Duodenal mucosa (tissue), 2 donors: ENCODE results near the gene DTNB.
"Not testable (repeated sequence)": the region's sequence is repeated elsewhere in the genome, so short reads cannot be mapped to it uniquely, and the experiment has no call there.

ENCODE experiments used
- H3K27ac ChIP-seq: one replicate; pipeline ENCODE4 v1.7.0; 2013; ENCODE audit warnings: low read depth, low read length
- H3K27me3 ChIP-seq, 2 donors: one replicate each; pipeline ENCODE4 v1.7.0; 2013; ENCODE audit warnings: low read length in 2 of 2, control low read depth in 1 of 2; ENCODE audit not compliant: insufficient read depth in 2 of 2, control insufficient read depth in 1 of 2
- H3K36me3 ChIP-seq, 2 donors: one replicate each; pipeline ENCODE4 v1.7.0; 2013; ENCODE audit warnings: low read length in 2 of 2, control low read depth in 1 of 2; ENCODE audit not compliant: insufficient read depth in 2 of 2, control insufficient read depth in 1 of 2
- H3K4me1 ChIP-seq, 2 donors: one replicate each; pipeline ENCODE4 v1.7.0; 2013; ENCODE audit warnings: low read length in 2 of 2, control low read depth in 1 of 2; ENCODE audit not compliant: insufficient read depth in 2 of 2, control insufficient read depth in 1 of 2
- H3K4me3 ChIP-seq, 2 donors: one replicate each; pipeline ENCODE4 v1.7.0; 2013; ENCODE audit warnings: low read length in 2 of 2, low read depth in 1 of 2
- H3K9ac ChIP-seq, 2 donors: one replicate each; pipeline ENCODE4 v1.7.0; 2013; ENCODE audit warnings: low read length in 2 of 2, low read depth in 1 of 2
- H3K9me3 ChIP-seq, 2 donors: one replicate each; pipeline ENCODE4 v1.7.0; 2013; ENCODE audit warnings: low read length in 2 of 2, control low read depth in 1 of 2; ENCODE audit not compliant: control insufficient read depth in 1 of 2

The DTNB gene

GRCh38 chr2:25635797-25636196, 37.6 kb downstream of the DTNB start:
- no peaks in the 10 kb centered on the region for H3K9me3 ChIP-seq
- H3K9ac ChIP-seq = no peak overlapping the region
- H3K27me3 ChIP-seq = no peaks in the 10 kb centered on the region
- H3K27ac ChIP-seq = no peak overlapping the region
- H3K36me3 ChIP-seq = no peaks in the 10 kb centered on the region
- H3K4me3 ChIP-seq = no peak overlapping the region
- H3K4me1 ChIP-seq = no peaks in the 10 kb centered on the region

GRCh38 chr2:25633801-25634200, 39.6 kb downstream of the DTNB start:
- H3K27me3 ChIP-seq, H3K4me3 ChIP-seq, H3K27ac ChIP-seq, H3K9me3 ChIP-seq, H3K36me3 ChIP-seq, H3K9ac ChIP-seq, H3K4me1 ChIP-seq: not testable (repeated sequence)

- Histone ChIP-seq H3K4me1 (no peaks in the 10 kb centered on the region), H3K4me3 (no peak overlapping the region), H3K27me3 (no peaks in the 10 kb centered on the region), H3K36me3 (no peaks in the 10 kb centered on the region), H3K27ac (no peak overlapping the region), H3K9me3 (no peaks in the 10 kb centered on the region), H3K9ac (no peak overlapping the region)
Measured at GRCh38 chr2:25632396-25632795, 41.0 kb downstream of the DTNB start.

GRCh38 chr2:25624635-25625034, 48.7 kb downstream of the DTNB start:
- Histone ChIP-seq H3K4me1 (no peaks in the 10 kb centered on the region), H3K9me3 (no peaks in the 10 kb centered on the region), H3K4me3 (no peak overlapping the region), H3K27ac (no peak overlapping the region), H3K9ac (no peak overlapping the region), H3K36me3 (no peaks in the 10 kb centered on the region), H3K27me3 (no peaks in the 10 kb centered on the region)

- Histone ChIP-seq H3K4me3 (no peak overlapping the region), H3K9ac (no peak overlapping the region), H3K27ac (no peak overlapping the region), H3K27me3 (no peaks in the 10 kb centered on the region), H3K4me1 (peaks cover 0 to 3% of the 10 kb centered on the region in 2 donors), H3K36me3 (no peaks in the 10 kb centered on the region), H3K9me3 (no peaks in the 10 kb centered on the region)
Measured at GRCh38 chr2:25623361-25623760, 50.0 kb downstream of the DTNB start.

GRCh38 chr2:25620711-25621110, 52.7 kb downstream of the DTNB start:
- H3K36me3 ChIP-seq = no peaks in the 10 kb centered on the region
- no peaks in the 10 kb centered on the region for H3K27me3 ChIP-seq
- H3K27ac ChIP-seq = no peak overlapping the region
- no peak overlapping the region for H3K9ac ChIP-seq
- H3K4me3 ChIP-seq = no peak overlapping the region
- H3K9me3 ChIP-seq = no peaks in the 10 kb centered on the region
- H3K4me1 ChIP-seq = peaks cover 0 to 8% of the 10 kb centered on the region in 2 donors

GRCh38 chr2:25620077-25620476, 53.3 kb downstream of the DTNB start:
- H3K36me3 ChIP-seq = no peaks in the 10 kb centered on the region
- H3K4me3 ChIP-seq = no peak overlapping the region
- no peaks in the 10 kb centered on the region for H3K27me3 ChIP-seq
- no peak overlapping the region for H3K9ac ChIP-seq
- H3K4me1 ChIP-seq = peaks cover 0 to 8% of the 10 kb centered on the region in 2 donors
- no peak overlapping the region for H3K27ac ChIP-seq
- no peaks in the 10 kb centered on the region for H3K9me3 ChIP-seq

- H3K9ac ChIP-seq = no peak overlapping the region
- no peak overlapping the region for H3K27ac ChIP-seq
- no peak overlapping the region for H3K4me3 ChIP-seq
- peaks cover 0 to 8% of the 10 kb centered on the region in 2 donors for H3K4me1 ChIP-seq
- no peaks in the 10 kb centered on the region for H3K36me3 ChIP-seq
- no peaks in the 10 kb centered on the region for H3K27me3 ChIP-seq
- H3K9me3 ChIP-seq = no peaks in the 10 kb centered on the region
Measured at GRCh38 chr2:25619185-25619584, 54.2 kb downstream of the DTNB start.

- Histone ChIP-seq H3K9me3 (no peaks in the 10 kb centered on the region), H3K27ac (no peak overlapping the region), H3K4me1 (peaks cover 0 to 8% of the 10 kb centered on the region in 2 donors), H3K4me3 (no peak overlapping the region), H3K9ac (no peak overlapping the region), H3K36me3 (no peaks in the 10 kb centered on the region), H3K27me3 (no peaks in the 10 kb centered on the region)
Measured at GRCh38 chr2:25618676-25619075, 54.7 kb downstream of the DTNB start.

- Histone ChIP-seq H3K27me3 (no peaks in the 10 kb centered on the region), H3K27ac (no peak overlapping the region), H3K4me3 (no peak overlapping the region), H3K9me3 (no peaks in the 10 kb centered on the region), H3K36me3 (no peaks in the 10 kb centered on the region), H3K4me1 (peaks cover 0 to 8% of the 10 kb centered on the region in 2 donors), H3K9ac (no peak overlapping the region)
Measured at GRCh38 chr2:25617948-25618646, 55.3 kb downstream of the DTNB start.
